A549 (cell line): ENCODE measurements around the gene NHSL2. TPM values are rescaled to one million over a fixed set of nuclear protein-coding genes. Genes with fewer than 3 reads are reported as not detected.

ENCODE experiments used
- ATAC-seq, 2 experiments: fragments of 200-7000 bp in 1 of 2; fragments of >200 bp in 1 of 2; cut with Nextera tagmentation in 1 of 2; cut with Tn5 transposase in 1 of 2; 3 replicates each; pipeline versions ENCODE4 v1.8.0 to v1.9.1; 2018 to 2020; ENCODE audit warnings: mild to moderate bottlenecking in 1 of 2, moderate library complexity in 1 of 2
- CTCF ChIA-PET: fragments of 300-600 bp; sonication (Branson Sonifier 250); formaldehyde crosslinking; extraction: SDS; loops from one replicate; lab custom pipeline; 2021; ENCODE audit warnings: antibody characterized with exemption, inconsistent platforms; lab: Yijun Ruan, JAX
- POLR2A ChIA-PET: fragments of 350-600 bp; formaldehyde crosslinking; extraction: SDS; loops from one replicate; lab custom pipeline; 2021; ENCODE audit warnings: antibody characterized with exemption, inconsistent platforms; lab: Yijun Ruan, JAX
- DNase-seq, 2 experiments: peaks; one replicate each; pipeline versions ENCODE4 v3.0.0 to v3.0.0-alpha.2; 2011 to 2016; ENCODE audit warnings: low read depth in 1 of 2, low spot score in 1 of 2
- FAIRE-seq: peaks from 2 replicates; lab custom pipeline; 2011; peaks lifted over from hg19 to GRCh38; lab: Jason Lieb, UNC
- H3K27ac ChIP-seq, 2 experiments: fragments of >200 bp; sonication (Bioruptor Twin); formaldehyde crosslinking; 3 replicates each; pipeline ENCODE4 v1.5.1; 2016 to 2017
- H3K4me1 ChIP-seq: fragments of >200 bp; sonication (Bioruptor Twin); formaldehyde crosslinking; 3 replicates; pipeline ENCODE4 v1.6.1; 2016
- H3K4me2 ChIP-seq: fragments of >200 bp; sonication (Bioruptor Twin); formaldehyde crosslinking; 3 replicates; pipeline ENCODE4 v1.6.1; 2016
- H3K4me3 ChIP-seq: fragments of >200 bp; sonication (Bioruptor Twin); formaldehyde crosslinking; 3 replicates; pipeline ENCODE4 v1.5.1; 2016
- H3K9me3 ChIP-seq: fragments of >200 bp; sonication (Bioruptor Twin); formaldehyde crosslinking; 3 replicates; pipeline ENCODE4 v1.6.1; 2016
- ATOH8 ChIP-seq: fragments of 250-450 bp; sonication (Bioruptor Pico); IDR thresholded peaks from 2 replicates; pipeline ENCODE4 v1.5.0; 2020; ENCODE audit warnings: low read depth, mild to moderate bottlenecking, moderate library complexity
- BCL3 ChIP-seq: fragments of >200 bp; sonication (Bioruptor Twin); formaldehyde crosslinking; IDR thresholded peaks from 3 replicates; pipeline ENCODE4 v1.6.1; 2016
- BHLHE40 ChIP-seq: IDR thresholded peaks from 2 replicates; pipeline ENCODE4 v1.6.1; 2012; ENCODE audit warnings: low read depth, low read length, inconsistent platforms
- CEBPB ChIP-seq, 2 experiments: fragments of >200 bp in 1 of 2; sonication (Bioruptor Twin) in 1 of 2; formaldehyde crosslinking in 1 of 2; IDR thresholded peaks; 2 replicates each; pipeline ENCODE4 v1.6.1; 2012 to 2016
- CTCF ChIP-seq: fragments of >200 bp; sonication (Bioruptor Twin); formaldehyde crosslinking; IDR thresholded peaks from 3 replicates; pipeline ENCODE4 v1.5.1; 2016
- EHF ChIP-seq: fragments of 250-450 bp; sonication (Bioruptor Pico); IDR thresholded peaks from 2 replicates; pipeline ENCODE4 v1.5.0; 2020; ENCODE audit warnings: mild to moderate bottlenecking
- EP300 ChIP-seq, 2 experiments: fragments of >200 bp; sonication (Bioruptor Twin); formaldehyde crosslinking; IDR thresholded peaks; 2 replicates in 1 of 2; 3 replicates in 1 of 2; pipeline ENCODE4 v1.6.1; 2016 to 2017
- GATA3 ChIP-seq: IDR thresholded peaks from 2 replicates; pipeline ENCODE4 v1.6.1; 2012; ENCODE audit warnings: borderline replicate concordance
- HDAC2 ChIP-seq: fragments of 200-600 bp; sonication (generic); IDR thresholded peaks from 2 replicates; pipeline ENCODE4 v1.6.1; 2016
- HOXB13 ChIP-seq: fragments of 250-450 bp; sonication (Bioruptor Pico); IDR thresholded peaks from 2 replicates; pipeline ENCODE4 v1.5.0; 2020; ENCODE audit warnings: low read depth, mild to moderate bottlenecking, moderate library complexity
- MYC ChIP-seq: IDR thresholded peaks from 2 replicates; pipeline ENCODE4 v1.6.1; 2012; ENCODE audit warnings: mild to moderate bottlenecking, inconsistent platforms, low read length, improper control_type of control experiment, borderline replicate concordance
- POLR2AphosphoS2 ChIP-seq: conservative IDR thresholded peaks from 2 replicates; pipeline ENCODE4 v1.6.1; 2012; ENCODE audit warnings: low read length, improper control_type of control experiment, inconsistent platforms
- RAD21 ChIP-seq, 2 experiments: fragments of >200 bp in 1 of 2; sonication (Bioruptor Twin) in 1 of 2; formaldehyde crosslinking in 1 of 2; IDR thresholded peaks in 1 of 2; conservative IDR thresholded peaks in 1 of 2; 2 replicates in 1 of 2; 3 replicates in 1 of 2; pipeline ENCODE4 v1.6.1; 2012 to 2018; ENCODE audit warnings: inconsistent platforms in 1 of 2
- RARB ChIP-seq: fragments of 250-450 bp; sonication (Bioruptor Pico); IDR thresholded peaks from 2 replicates; pipeline ENCODE4 v1.8.0; 2021; ENCODE audit warnings: mild to moderate bottlenecking, moderate library complexity
- REST ChIP-seq: fragments of 200-600 bp; sonication (generic); IDR thresholded peaks from 2 replicates; pipeline ENCODE4 v1.6.1; 2016; ENCODE audit warnings: antibody characterized with exemption, mild to moderate bottlenecking, moderate library complexity
- SMC3 ChIP-seq: fragments of >200 bp; sonication (Bioruptor Twin); formaldehyde crosslinking; IDR thresholded peaks from 3 replicates; pipeline ENCODE4 v1.6.1; 2018; ENCODE audit warnings: inconsistent platforms
- ZC3H11A ChIP-seq: fragments of 450-650 bp; IDR thresholded peaks from 2 replicates; pipeline ENCODE4 v1.6.1; 2014; ENCODE audit warnings: antibody characterized with exemption, mild to moderate bottlenecking
- ZFP36 ChIP-seq: fragments of 450-650 bp; IDR thresholded peaks from 2 replicates; pipeline ENCODE4 v1.6.1; 2014; ENCODE audit warnings: borderline replicate concordance; ENCODE audit not compliant: partially characterized antibody
- ZSCAN20 ChIP-seq: fragments of 250-450 bp; sonication (Bioruptor Pico); IDR thresholded peaks from 2 replicates; pipeline ENCODE4 v1.8.0; 2022; ENCODE audit warnings: mild to moderate bottlenecking, moderate library complexity
- WGBS: methylation state at CpG from one replicate; pipeline ENCODE4 v1.1.6; 2017; ENCODE audit errors: missing lambda C conversion rate; 5-methylcytosine and 5-hydroxymethylcytosine counted together
- polyA plus RNA-seq, 4 experiments: library from polyadenylated mRNA; depleted of rRNA in 3 of 4; stranded (reverse); fragments of >200 nt; fragmentation: RNase III in 1 of 4; extraction: RNeasy Plus Mini Kit Qiagen cat#74134 plus additional on column Dnase treatment in 1 of 4; gene quantifications; 2 replicates in 3 of 4; 3 replicates in 1 of 4; pipeline ENCODE4 v1.2.3, GENCODE V29; 2011 to 2017

The NHSL2 gene
- polyA plus RNA-seq, 2 of the 4 experiments (the other 2 are of a cell fraction), result 0.26 to 0.48 TPM

GRCh38 chrX:71997320-71997719, 86.7 kb downstream of the NHSL2 start:
- FAIRE-seq (no peak), ATAC-seq (no peak), DNase-seq (no peak)
- H3K4me2 ChIP-seq, result no peak overlapping the region
- POLR2A ChIA-PET, result no interaction called here
- WGBS, result 32% methylated on average over 3 of the region's 3 CpGs
- no peaks in the 10 kb centered on the region for H3K4me1 ChIP-seq
- H3K9me3 ChIP-seq, result no peaks in the 10 kb centered on the region
- H3K4me3 ChIP-seq, result no peak overlapping the region
- no peak overlapping the region for H3K27ac ChIP-seq
- no peak for TF ChIP-seq BCL3
- no peak for TF ChIP-seq HDAC2
- TF ChIP-seq RARB, result no peak
- CTCF ChIA-PET, result interaction anchor here (2.0 to 4.6 kb wide), 6 partner anchors 9 to 135 kb away, joined by 6 to 44 read pairs (median 8); partner anchors contain the start of genes NHSL2 and RTL5

- peak; percentile 43 for FAIRE-seq
- POLR2A ChIA-PET, result interaction anchor here (1.0 kb wide), 1 partner anchor 133 kb away, joined by 5 read pairs; the partner anchor contains the start of gene RTL5
These were observed 88.3 kb downstream of the NHSL2 start for GRCh38 chrX:71998836-71999509.

More at GRCh38 chrX:71998836-71999509, 88.3 kb downstream of the NHSL2 start:
- Histone ChIP-seq H3K4me2 (no peak overlapping the region), H3K9me3 (no peaks in the 10 kb centered on the region), H3K27ac (no peak overlapping the region), H3K4me1 (0 out of 3 replicates have a peak, but pooled peaks cover 2% of the 10 kb centered on the region), H3K4me3 (no peak overlapping the region)
- no peak for TF ChIP-seq REST
- TF ChIP-seq CTCF, result peak; percentile 64
- no peak for TF ChIP-seq CEBPB (IDR thresholded peaks at IDR 0.05)
- no peak for TF ChIP-seq ZFP36
- TF ChIP-seq POLR2AphosphoS2, result no peak
- TF ChIP-seq ZC3H11A, result no peak
- TF ChIP-seq GATA3, result no peak
- TF ChIP-seq BHLHE40, result no peak
- no peak for TF ChIP-seq ATOH8 (CRISPR knock-in tag)
- peak; percentile 59 to 64 for TF ChIP-seq RAD21 (conservative IDR thresholded peaks at IDR 0.05 in 1 of 2, IDR thresholded peaks at IDR 0.05 in 1 of 2)
- TF ChIP-seq SMC3, result peak; percentile 47
- TF ChIP-seq ZSCAN20 (CRISPR knock-in tag), result no peak
- no peak for TF ChIP-seq EHF (CRISPR knock-in tag)
- TF ChIP-seq EP300 (IDR thresholded peaks at IDR 0.05), result no peak
- no peak for TF ChIP-seq MYC
- no peak for TF ChIP-seq HOXB13
- CTCF ChIA-PET, result interaction anchor here (0.6 to 4.6 kb wide), 24 partner anchors 9 to 278 kb away, joined by 3 to 44 read pairs (median 4); partner anchors contain the start of genes RPS4X and RTL5
- WGBS, result 5% methylated on average over 6 of the region's 6 CpGs
- DNase-seq, result peak; percentile 28 to 46
- ATAC-seq, result peak; percentile 80 to 92
